Calu3 (cell line): ENCODE measurements around the gene VEGFB. TPM values are rescaled to one million over a fixed set of nuclear protein-coding genes. Genes with fewer than 3 reads are reported as not detected.
A peak's percentile ranks its signal among the peaks of the same experiment; 100 is the strongest.

ENCODE experiments used
- BruUV-seq: library from RNA; stranded (reverse); fragments of 400-500 nt; replicated peaks from 2 replicates; lab custom pipeline; 2021; lab: Mats Ljungman, UMichigan
- CTCF ChIA-PET: fragments of 300-600 bp; sonication (Branson Sonifier 250); formaldehyde crosslinking; loops from one replicate; lab custom pipeline; 2022; ENCODE audit warnings: antibody characterized with exemption; lab: Charles Lee
- DNase-seq: peaks from one replicate; pipeline ENCODE4 v3.0.0; 2022
- H3K27ac Mint-ChIP-seq: one replicate; pipeline ENCODE4 v1.8.0; 2022; ENCODE audit warnings: mixed read lengths; ENCODE audit not compliant: unreplicated experiment
- H3K27me3 Mint-ChIP-seq: one replicate; pipeline ENCODE4 v1.8.0; 2022; ENCODE audit warnings: mixed read lengths; ENCODE audit not compliant: unreplicated experiment
- H3K36me3 Mint-ChIP-seq: one replicate; pipeline ENCODE4 v1.8.0; 2022; ENCODE audit warnings: mild to moderate bottlenecking, moderate library complexity, mixed read lengths; ENCODE audit not compliant: insufficient read depth, unreplicated experiment
- H3K4me1 Mint-ChIP-seq: one replicate; pipeline ENCODE4 v1.8.0; 2022; ENCODE audit warnings: mild to moderate bottlenecking, low read depth, mixed read lengths; ENCODE audit not compliant: unreplicated experiment
- H3K4me3 Mint-ChIP-seq: one replicate; pipeline ENCODE4 v1.8.0; 2022; ENCODE audit warnings: mild to moderate bottlenecking, low read depth, moderate library complexity, mixed read lengths; ENCODE audit not compliant: unreplicated experiment
- H3K9me3 Mint-ChIP-seq: one replicate; pipeline ENCODE4 v1.8.0; 2022; ENCODE audit warnings: low read depth, mixed read lengths; ENCODE audit not compliant: unreplicated experiment
- intact Hi-C: fragments of 100-400 bp; cut with micrococcal nuclease; formaldehyde crosslinking; loops from one replicate; pipeline ENCODE4 v1.10.0; 2022; ENCODE audit not compliant: unreplicated experiment
- total RNA-seq: library from RNA; stranded (reverse); gene quantifications from 2 replicates; pipeline ENCODE4 v1.2.3, GENCODE V29; 2022
- TF ChIP-seq, protein P1 (sequence below): fragments of 200-600 bp; IDR thresholded peaks from one replicate; pipeline ENCODE4 v1.8.0; 2022; ENCODE audit warnings: antibody characterized with exemption; ENCODE audit not compliant: unreplicated experiment

Gene VEGFB
- total RNA-seq, 1 experiment from 2014 or later = 91.5 TPM

DNA sequence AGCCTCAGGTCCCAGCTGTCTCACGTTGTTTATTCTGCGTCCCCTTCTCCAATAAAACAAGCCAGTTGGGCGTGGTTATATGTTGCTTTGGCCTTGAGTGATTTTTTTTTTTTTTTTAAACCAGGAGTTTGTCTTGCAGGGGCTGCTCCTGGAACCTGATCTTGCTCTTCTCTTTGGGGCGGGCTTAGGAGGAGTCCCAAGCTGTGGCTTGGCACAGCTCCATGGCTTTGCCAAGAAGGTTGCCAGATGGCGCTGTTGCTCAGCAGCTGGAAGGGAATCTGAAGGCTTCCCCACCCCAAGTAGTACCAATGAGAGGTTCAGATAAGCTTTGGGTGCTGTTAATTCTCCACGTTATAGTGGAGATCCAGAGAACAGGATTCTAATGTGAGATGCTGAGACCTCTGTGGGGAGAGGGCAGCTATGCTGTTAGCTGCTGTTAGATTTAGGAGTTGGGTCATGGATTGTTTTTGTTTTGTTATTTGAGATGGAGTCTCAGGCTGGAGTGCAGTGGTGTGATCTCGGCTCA, 29.9 kb upstream of the VEGFB start:
- peak overlapping the region; percentile 31 for H3K27ac Mint-ChIP-seq
- CTCF ChIA-PET = interaction anchor here (0.7 to 1.9 kb wide), 14 partner anchors 13 to 244 kb away, joined by 3 to 16 read pairs (median 4); partner anchors contain the start of genes PLCB3, PRDX5, STIP1 and TRMT112
- peak; percentile 78 for DNase-seq
- H3K4me3 Mint-ChIP-seq = no peak overlapping the region
- H3K27me3 Mint-ChIP-seq = no peaks in the 10 kb centered on the region
- H3K4me1 Mint-ChIP-seq = peaks cover 9% of the 10 kb centered on the region
- H3K36me3 Mint-ChIP-seq = peaks cover 85% of the 10 kb centered on the region
- intact Hi-C loops = no loop called here
- no peaks in the 10 kb centered on the region for H3K9me3 Mint-ChIP-seq
- TF ChIP-seq, protein P1, sequence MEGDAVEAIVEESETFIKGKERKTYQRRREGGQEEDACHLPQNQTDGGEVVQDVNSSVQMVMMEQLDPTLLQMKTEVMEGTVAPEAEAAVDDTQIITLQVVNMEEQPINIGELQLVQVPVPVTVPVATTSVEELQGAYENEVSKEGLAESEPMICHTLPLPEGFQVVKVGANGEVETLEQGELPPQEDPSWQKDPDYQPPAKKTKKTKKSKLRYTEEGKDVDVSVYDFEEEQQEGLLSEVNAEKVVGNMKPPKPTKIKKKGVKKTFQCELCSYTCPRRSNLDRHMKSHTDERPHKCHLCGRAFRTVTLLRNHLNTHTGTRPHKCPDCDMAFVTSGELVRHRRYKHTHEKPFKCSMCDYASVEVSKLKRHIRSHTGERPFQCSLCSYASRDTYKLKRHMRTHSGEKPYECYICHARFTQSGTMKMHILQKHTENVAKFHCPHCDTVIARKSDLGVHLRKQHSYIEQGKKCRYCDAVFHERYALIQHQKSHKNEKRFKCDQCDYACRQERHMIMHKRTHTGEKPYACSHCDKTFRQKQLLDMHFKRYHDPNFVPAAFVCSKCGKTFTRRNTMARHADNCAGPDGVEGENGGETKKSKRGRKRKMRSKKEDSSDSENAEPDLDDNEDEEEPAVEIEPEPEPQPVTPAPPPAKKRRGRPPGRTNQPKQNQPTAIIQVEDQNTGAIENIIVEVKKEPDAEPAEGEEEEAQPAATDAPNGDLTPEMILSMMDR = peak; percentile 12
- no TSS peak for BruUV-seq

DNA sequence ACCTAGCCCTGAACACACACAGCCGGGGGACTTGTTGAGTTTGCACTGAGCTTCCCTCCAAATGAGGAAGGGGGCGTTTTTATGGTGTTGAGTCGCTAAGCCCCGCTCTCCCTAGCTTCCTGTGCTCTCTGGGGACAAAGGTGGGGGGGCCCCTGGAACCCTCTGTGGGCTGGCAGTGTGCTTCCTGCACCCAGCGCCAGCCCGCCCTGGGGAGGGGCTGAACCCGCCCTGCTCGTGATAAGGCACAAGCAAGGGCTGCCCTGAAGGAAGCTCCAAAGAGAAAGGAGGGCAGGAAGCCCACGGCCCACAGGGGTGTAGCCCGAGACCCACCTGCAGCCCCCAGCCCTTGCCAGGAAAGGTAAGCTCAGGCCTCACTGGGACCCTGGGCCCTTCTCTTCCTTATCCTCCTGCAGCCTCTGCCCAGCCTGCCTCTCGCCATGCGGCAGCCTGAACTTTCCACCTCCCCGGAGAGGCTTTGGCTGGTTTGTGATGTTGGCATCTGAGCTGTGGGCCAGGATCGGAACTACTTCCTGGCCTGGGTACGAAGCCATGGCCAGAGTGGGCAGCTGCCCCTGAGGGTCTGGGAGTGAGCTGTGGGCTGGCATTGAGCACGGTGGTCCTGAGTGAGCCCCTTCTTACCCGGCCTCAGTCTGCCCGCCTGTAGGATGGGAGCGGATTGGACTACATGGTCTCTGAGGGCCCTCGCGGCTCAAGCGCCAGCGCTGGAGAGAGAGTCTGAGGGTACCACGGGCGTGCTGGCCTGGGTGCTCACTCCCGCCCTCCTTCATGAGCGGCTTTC, 27.7 kb upstream of the VEGFB start, which contains the start of gene FERMT3:
Gene FERMT3, plus strand, starts transcription at position 265 of the 799 bp plus-strand sequence. CDS start 644 bp downstream, outside the sequence.
- intact Hi-C loops = no loop called here
- H3K36me3 Mint-ChIP-seq = peaks cover 80% of the 10 kb centered on the region
- no peak within 1 kb of the TSS for H3K4me3 Mint-ChIP-seq
- no peaks in the 10 kb centered on the region for H3K27me3 Mint-ChIP-seq
- H3K27ac Mint-ChIP-seq = no peak within 1 kb of the TSS
- CTCF ChIA-PET = interaction anchor here (0.5 kb wide), 1 partner anchor 923 kb away, joined by 3 read pairs; no protein-coding TSS in a partner anchor
- no TSS peak for BruUV-seq
- no peak for DNase-seq
- TF ChIP-seq, protein P1 = no peak
- H3K9me3 Mint-ChIP-seq = no peaks in the 10 kb centered on the region
- peaks cover 9% of the 10 kb centered on the region for H3K4me1 Mint-ChIP-seq

DNA sequence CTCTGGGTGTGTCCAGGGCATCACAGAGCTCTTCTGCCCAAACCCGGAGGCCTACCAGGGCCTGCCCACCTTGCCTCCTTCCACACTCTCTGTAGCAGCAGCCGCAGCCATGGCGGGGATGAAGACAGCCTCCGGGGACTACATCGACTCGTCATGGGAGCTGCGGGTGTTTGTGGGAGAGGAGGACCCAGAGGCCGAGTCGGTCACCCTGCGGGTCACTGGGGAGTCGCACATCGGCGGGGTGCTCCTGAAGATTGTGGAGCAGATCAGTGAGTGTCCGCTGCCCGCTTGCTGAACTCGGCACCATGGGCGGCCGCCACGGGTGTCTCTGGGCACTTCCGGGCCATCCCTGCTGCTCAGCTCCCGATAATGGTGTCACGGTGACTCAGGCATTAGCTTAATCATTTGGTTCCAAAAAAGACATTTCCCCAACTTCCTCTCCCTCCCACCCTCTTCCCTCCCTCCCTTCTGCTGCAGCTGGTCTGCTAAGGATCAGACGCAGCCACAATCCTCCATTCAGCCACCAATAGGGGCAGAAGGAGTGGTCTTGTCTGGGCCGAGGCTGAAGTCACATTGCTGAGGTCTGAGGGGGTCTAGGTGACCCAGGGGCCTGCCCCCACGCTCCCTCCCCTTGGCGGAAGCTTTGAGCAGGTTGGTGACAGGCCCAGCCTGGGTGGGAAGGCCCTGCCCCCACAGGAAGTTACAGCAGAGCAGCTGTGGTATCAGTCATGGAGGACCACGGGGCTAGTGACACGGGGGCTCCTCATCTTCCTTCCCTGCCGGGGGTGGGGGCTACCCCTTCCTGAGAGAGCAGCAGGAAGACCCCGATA, 26.9 kb upstream of the VEGFB start:
- CTCF ChIA-PET = interaction anchor here (0.6 kb wide), 1 partner anchor 40 kb away, joined by 6 read pairs; no protein-coding TSS in a partner anchor
- peaks cover 72% of the 10 kb centered on the region for H3K36me3 Mint-ChIP-seq
- no peak for DNase-seq
- TF ChIP-seq, protein P1 = no peak
- no peak overlapping the region for H3K27ac Mint-ChIP-seq
- BruUV-seq = no TSS peak
- intact Hi-C loops = no loop called here
- peaks cover 9% of the 10 kb centered on the region for H3K4me1 Mint-ChIP-seq
- no peaks in the 10 kb centered on the region for H3K9me3 Mint-ChIP-seq
- no peaks in the 10 kb centered on the region for H3K27me3 Mint-ChIP-seq
- no peak overlapping the region for H3K4me3 Mint-ChIP-seq
